OCI-LY3 (cell line): ENCODE results near the gene CDY1.
"Not testable (repeated sequence)": the region's sequence is repeated elsewhere in the genome, so short reads cannot be mapped to it uniquely, and the experiment has no call there.

Experiments
- EZH2phosphoT487 ChIP-seq: fragments of 200-600 bp; shearing (Covaris generic); IDR thresholded peaks from 2 replicates; pipeline ENCODE4 v1.6.1; 2018; ENCODE audit warnings: antibody characterized with exemption, mixed run types, low read depth
- TF ChIP-seq, protein P1 (sequence below): fragments of 200-600, 300-600 bp; sonication (generic); IDR thresholded peaks from 2 replicates; pipeline ENCODE4 v1.5.1; 2014; ENCODE audit warnings: antibody characterized with exemption, low read length, low read depth

DNA sequence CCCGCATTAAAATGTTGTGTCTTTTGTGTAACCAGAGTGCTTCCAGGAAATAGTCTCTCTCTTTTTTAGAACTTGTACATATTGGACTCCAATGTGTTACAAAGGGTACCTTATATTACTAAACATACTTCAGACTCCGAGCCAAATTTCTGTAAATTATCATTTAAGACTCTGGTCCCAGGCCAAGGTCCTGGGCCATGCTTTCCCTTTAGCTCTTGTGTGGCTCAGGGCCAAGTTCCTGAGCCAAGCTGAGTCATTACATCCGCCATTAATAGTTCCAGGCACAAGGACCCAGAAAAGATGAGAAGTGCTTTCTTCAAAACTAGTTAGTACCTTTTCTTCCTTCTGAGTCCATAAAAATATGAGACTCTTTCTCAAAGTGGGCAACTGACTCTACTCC is 4.6 kb downstream of the CDY1 start:
- TF ChIP-seq, protein P1, sequence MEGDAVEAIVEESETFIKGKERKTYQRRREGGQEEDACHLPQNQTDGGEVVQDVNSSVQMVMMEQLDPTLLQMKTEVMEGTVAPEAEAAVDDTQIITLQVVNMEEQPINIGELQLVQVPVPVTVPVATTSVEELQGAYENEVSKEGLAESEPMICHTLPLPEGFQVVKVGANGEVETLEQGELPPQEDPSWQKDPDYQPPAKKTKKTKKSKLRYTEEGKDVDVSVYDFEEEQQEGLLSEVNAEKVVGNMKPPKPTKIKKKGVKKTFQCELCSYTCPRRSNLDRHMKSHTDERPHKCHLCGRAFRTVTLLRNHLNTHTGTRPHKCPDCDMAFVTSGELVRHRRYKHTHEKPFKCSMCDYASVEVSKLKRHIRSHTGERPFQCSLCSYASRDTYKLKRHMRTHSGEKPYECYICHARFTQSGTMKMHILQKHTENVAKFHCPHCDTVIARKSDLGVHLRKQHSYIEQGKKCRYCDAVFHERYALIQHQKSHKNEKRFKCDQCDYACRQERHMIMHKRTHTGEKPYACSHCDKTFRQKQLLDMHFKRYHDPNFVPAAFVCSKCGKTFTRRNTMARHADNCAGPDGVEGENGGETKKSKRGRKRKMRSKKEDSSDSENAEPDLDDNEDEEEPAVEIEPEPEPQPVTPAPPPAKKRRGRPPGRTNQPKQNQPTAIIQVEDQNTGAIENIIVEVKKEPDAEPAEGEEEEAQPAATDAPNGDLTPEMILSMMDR: not testable (repeated sequence)
- not testable (repeated sequence) for TF ChIP-seq EZH2phosphoT487
